GM10847 (cell line): ENCODE measurements around the gene TRRAP.

Experiments used
- POLR2A ChIP-seq: IDR thresholded peaks from 2 replicates; pipeline ENCODE4 v1.6.1; 2011; ENCODE audit not compliant: insufficient read length; ENCODE audit errors: extremely low read depth

Gene TRRAP

GRCh38 chr7:98911916-98912315 lies 33.6 kb downstream of the TRRAP start:
- TF ChIP-seq POLR2A = no peak

GRCh38 chr7:98913026-98913425 lies 34.7 kb downstream of the TRRAP start:
- no peak for TF ChIP-seq POLR2A

- TF ChIP-seq POLR2A = no peak
Observed at GRCh38 chr7:98913612-98914011, 35.3 kb downstream of the TRRAP start.

GRCh38 chr7:98917331-98917730 lies 39.0 kb downstream of the TRRAP start:
- TF ChIP-seq POLR2A = no peak

GRCh38 chr7:98921608-98922372 lies 43.5 kb downstream of the TRRAP start:
- no peak for TF ChIP-seq POLR2A

- TF ChIP-seq POLR2A = no peak
Observed at GRCh38 chr7:98922392-98923187, 44.3 kb downstream of the TRRAP start.

GRCh38 chr7:98923512-98923911 lies 45.2 kb downstream of the TRRAP start:
- TF ChIP-seq POLR2A = no peak

GRCh38 chr7:98927125-98927524 lies 48.8 kb downstream of the TRRAP start:
- no peak for TF ChIP-seq POLR2A

- TF ChIP-seq POLR2A = no peak
Observed at GRCh38 chr7:98930464-98930863, 52.1 kb downstream of the TRRAP start.

GRCh38 chr7:98930921-98931320 lies 52.6 kb downstream of the TRRAP start:
- TF ChIP-seq POLR2A = no peak

- no peak for TF ChIP-seq POLR2A
Observed at GRCh38 chr7:98933321-98933720, 55.0 kb downstream of the TRRAP start.

- TF ChIP-seq POLR2A = no peak
Observed at GRCh38 chr7:98934267-98934666, 55.9 kb downstream of the TRRAP start.

- TF ChIP-seq POLR2A = no peak
Observed at GRCh38 chr7:98935811-98936210, 57.5 kb downstream of the TRRAP start.

- no peak for TF ChIP-seq POLR2A
Observed at GRCh38 chr7:98943336-98943735, 65.0 kb downstream of the TRRAP start.

GRCh38 chr7:98944386-98944785 lies 66.1 kb downstream of the TRRAP start:
- no peak for TF ChIP-seq POLR2A

GRCh38 chr7:98945852-98946251 lies 67.5 kb downstream of the TRRAP start:
- TF ChIP-seq POLR2A = no peak

GRCh38 chr7:98946389-98946788 lies 68.1 kb downstream of the TRRAP start:
- TF ChIP-seq POLR2A = no peak
